GM12874 (cell line): ENCODE results near the gene KLHL17.

Experiments used
- CTCF ChIP-seq: IDR thresholded peaks from 2 replicates; pipeline ENCODE4 v1.5.1; 2011; ENCODE audit warnings: low read depth, mild to moderate bottlenecking, control low read depth, low read length, moderate library complexity; ENCODE audit not compliant: insufficient read depth

Gene KLHL17

GRCh38 chr1:953524-954320 lies 6.7 kb upstream of the KLHL17 start:
- no peak for TF ChIP-seq CTCF

- TF ChIP-seq CTCF, result no peak
These were observed 5.5 kb upstream of the KLHL17 start for GRCh38 chr1:954927-955326.

- TF ChIP-seq CTCF, result no peak
These were observed 4.9 kb upstream of the KLHL17 start for GRCh38 chr1:955474-955873.

GRCh38 chr1:956636-957035 lies 3.7 kb upstream of the KLHL17 start:
- TF ChIP-seq CTCF, result no peak

GRCh38 chr1:958823-959730 lies 1.3 kb upstream of the KLHL17 start, which contains the start of gene NOC2L:
Gene NOC2L (minus strand): TSS chr1:959256. CDS start chr1:959240, 16 bp downstream.
- no peak for TF ChIP-seq CTCF

- TF ChIP-seq CTCF, result no peak
These were observed 537 bp upstream of the KLHL17 start for GRCh38 chr1:959731-960362.

- no peak for TF ChIP-seq CTCF
These were observed 817 bp downstream of the KLHL17 start for GRCh38 chr1:961132-961669.
